IMR-90 (cell line): ENCODE results near the gene CPXM2. TPM values are rescaled to one million over a fixed set of nuclear protein-coding genes. Genes with fewer than 3 reads are reported as not detected.

Experiments
- ATAC-seq: fragments of 200-7000 bp; cut with Tn5 transposase; 2 replicates; pipeline ENCODE4 v1.9.1; 2020; ENCODE audit warnings: low read depth, mild to moderate bottlenecking, moderate library complexity
- BruUV-seq: library from RNA; stranded (reverse); fragments of 400-500 nt; replicated peaks from 2 replicates; lab custom pipeline; 2021; lab: Mats Ljungman, UMichigan
- CTCF ChIA-PET: fragments of 300-600 bp; formaldehyde crosslinking; extraction: SDS; loops from one replicate; lab custom pipeline; 2021; ENCODE audit warnings: antibody characterized with exemption; lab: Yijun Ruan, JAX
- POLR2A ChIA-PET: fragments of 300-600 bp; sonication (Branson Sonifier 250); formaldehyde crosslinking; loops from one replicate; lab custom pipeline; 2022; ENCODE audit warnings: antibody characterized with exemption; ENCODE audit not compliant: unreplicated experiment; lab: Charles Lee
- DNase-seq: peaks from one replicate; pipeline ENCODE4 v3.0.0; 2013
- H2AFZ ChIP-seq: replicated peaks from 2 replicates; pipeline ENCODE3; 2013; ENCODE audit warnings: low read length, mild to moderate bottlenecking; ENCODE audit not compliant: poor library complexity
- H2AK5ac ChIP-seq: 2 replicates; pipeline ENCODE4 v1.6.1; 2013; ENCODE audit warnings: low read depth, low read length, inconsistent platforms
- H2AK9ac ChIP-seq: replicated peaks from 2 replicates; pipeline ENCODE3; 2013; ENCODE audit warnings: mild to moderate bottlenecking, low read depth, low read length, moderate library complexity; ENCODE audit not compliant: poor library complexity
- H2BK120ac ChIP-seq: 2 replicates; pipeline ENCODE4 v1.6.1; 2013; ENCODE audit warnings: low read depth, low read length, inconsistent platforms
- H2BK15ac ChIP-seq: 3 replicates; pipeline ENCODE4 v1.6.1; 2013; ENCODE audit warnings: low read depth, low read length, inconsistent platforms
- H2BK20ac ChIP-seq: 2 replicates; pipeline ENCODE4 v1.6.1; 2013; ENCODE audit warnings: low read depth, mild to moderate bottlenecking, inconsistent platforms, low read length, moderate library complexity
- H2BK5ac ChIP-seq: 2 replicates; pipeline ENCODE4 v1.6.1; 2013; ENCODE audit warnings: mild to moderate bottlenecking, low read depth, low read length, inconsistent platforms; ENCODE audit not compliant: poor library complexity, severe bottlenecking
- H3K14ac ChIP-seq: replicated peaks from 2 replicates; pipeline ENCODE4 v1.6.1; 2013; ENCODE audit warnings: low read depth, low read length, inconsistent platforms
- H3K18ac ChIP-seq: 2 replicates; pipeline ENCODE4 v1.6.1; 2013; ENCODE audit warnings: low read depth, low read length, control low read depth
- H3K23ac ChIP-seq: 2 replicates; pipeline ENCODE4 v1.6.1; 2013; ENCODE audit warnings: low read depth, low read length, inconsistent platforms
- H3K27ac ChIP-seq: 2 replicates; pipeline ENCODE4 v1.5.1; 2013; ENCODE audit warnings: mild to moderate bottlenecking, control low read depth, low read length; ENCODE audit not compliant: insufficient read depth
- H3K27me3 ChIP-seq: 2 replicates; pipeline ENCODE4 v1.6.1; 2013; ENCODE audit warnings: low read length; ENCODE audit not compliant: control insufficient read depth, insufficient read depth
- H3K36me3 ChIP-seq: 2 replicates; pipeline ENCODE4 v1.6.1; 2013; ENCODE audit warnings: low read length, mixed read lengths; ENCODE audit not compliant: control insufficient read depth, insufficient read depth
- H3K4ac ChIP-seq: 2 replicates; pipeline ENCODE4 v1.6.1; 2013; ENCODE audit warnings: low read depth, low read length, inconsistent platforms
- H3K4me1 ChIP-seq: 2 replicates; pipeline ENCODE4 v1.6.1; 2013; ENCODE audit warnings: low read length, mixed read lengths; ENCODE audit not compliant: control insufficient read depth, insufficient read depth
- H3K4me2 ChIP-seq: 2 replicates; pipeline ENCODE4 v1.6.1; 2013; ENCODE audit warnings: low read depth, mild to moderate bottlenecking, control low read depth, low read length, moderate library complexity
- H3K4me3 ChIP-seq: 2 replicates; pipeline ENCODE4 v1.5.1; 2013; ENCODE audit warnings: low read depth, mild to moderate bottlenecking, control low read depth, low read length, moderate library complexity; ENCODE audit not compliant: insufficient read depth
- H3K56ac ChIP-seq: 2 replicates; pipeline ENCODE4 v1.6.1; 2013; ENCODE audit warnings: low read length, inconsistent platforms; ENCODE audit not compliant: insufficient read depth; ENCODE audit errors: extremely low read depth
- H3K79me1 ChIP-seq, 2 experiments: 2 replicates each; pipeline ENCODE4 v1.6.1; 2013; ENCODE audit warnings: low read length in 2 of 2, inconsistent platforms in 1 of 2, low read depth in 1 of 2
- H3K9ac ChIP-seq: 2 replicates; pipeline ENCODE4 v1.6.1; 2013; ENCODE audit warnings: low read depth, low read length, control low read depth
- H3K9me1 ChIP-seq: 2 replicates; pipeline ENCODE4 v1.6.1; 2013; ENCODE audit warnings: low read length, inconsistent platforms; ENCODE audit not compliant: insufficient read depth
- H3K9me3 ChIP-seq: 2 replicates; pipeline ENCODE4 v1.6.1; 2013; ENCODE audit warnings: low read length; ENCODE audit not compliant: control insufficient read depth, insufficient read depth
- H4K20me1 ChIP-seq: 2 replicates; pipeline ENCODE4 v1.6.1; 2013; ENCODE audit warnings: low read length, inconsistent platforms; ENCODE audit not compliant: insufficient read depth
- H4K5ac ChIP-seq: 2 replicates; pipeline ENCODE4 v1.6.1; 2013; ENCODE audit warnings: mild to moderate bottlenecking, low read depth, low read length, control low read depth
- H4K8ac ChIP-seq, 2 experiments: 2 replicates each; pipeline ENCODE4 v1.6.1; 2013; ENCODE audit warnings: low read depth in 2 of 2, low read length in 2 of 2, control low read depth in 1 of 2, inconsistent platforms in 1 of 2
- H4K91ac ChIP-seq: 2 replicates; pipeline ENCODE4 v1.6.1; 2013; ENCODE audit warnings: low read depth, low read length, inconsistent platforms; ENCODE audit not compliant: insufficient read depth
- BHLHE40 ChIP-seq: fragments of 150-350 bp; IDR thresholded peaks from 2 replicates; pipeline ENCODE4 v1.6.1; 2016; ENCODE audit warnings: mild to moderate bottlenecking, low read depth, low read length
- CHD1 ChIP-seq: IDR thresholded peaks from 2 replicates; pipeline ENCODE4 v1.6.1; 2012; ENCODE audit warnings: low read depth, low read length, improper control_type of control experiment
- MAFK ChIP-seq: IDR thresholded peaks from 2 replicates; pipeline ENCODE4 v1.6.1; 2012; ENCODE audit warnings: low read depth, low read length, improper control_type of control experiment
- POLR2A ChIP-seq: IDR thresholded peaks from 2 replicates; pipeline ENCODE4 v1.6.1; 2012; ENCODE audit warnings: mild to moderate bottlenecking, low read depth, low read length
- RAD21 ChIP-seq: IDR thresholded peaks from 2 replicates; pipeline ENCODE4 v1.6.1; 2012; ENCODE audit warnings: low read length, improper control_type of control experiment
- RFX5 ChIP-seq: IDR thresholded peaks from 2 replicates; pipeline ENCODE4 v1.8.0; 2012; ENCODE audit warnings: low read depth, mild to moderate bottlenecking, low read length, moderate library complexity
- WGBS, 2 experiments: methylation state at CpG; one replicate each; pipeline versions ENCODE4 v1.1.5 to v1.1.7; 2013; ENCODE audit warnings: missing lambda C conversion rate in 2 of 2; ENCODE audit not compliant: insufficient read length in 1 of 2; ENCODE audit errors: extremely low coverage in 2 of 2; 5-methylcytosine and 5-hydroxymethylcytosine counted together
- dilution Hi-C: fragments of 300-500 bp; cut with HindIII; formaldehyde crosslinking; loops from one replicate; pipeline ENCODE4 v1.14.3; 2018; ENCODE audit warnings: low sequenced_read_pairs; ENCODE audit not compliant: unreplicated experiment
- in situ Hi-C: fragments of 300-500 bp; cut with MboI; formaldehyde crosslinking; loops from 3 replicates; pipeline ENCODE4 v1.14.3; 2019; ENCODE audit warnings: low sequenced_read_pairs, inconsistent platforms, mixed read lengths
- intact Hi-C: fragments of 100-400 bp; cut with micrococcal nuclease; formaldehyde crosslinking; loops from 2 replicates; pipeline ENCODE4 v1.10.0; 2022
- polyA plus RNA-seq, 3 experiments: library from polyadenylated mRNA; depleted of rRNA; stranded (reverse); fragments of >200 nt; gene quantifications; 2 replicates each; pipeline ENCODE4 v1.2.3, GENCODE V29; 2012; ENCODE audit warnings: low replicate concordance in 1 of 3
- total RNA-seq: library from RNA; depleted of rRNA; stranded (reverse); fragments of >200 nt; gene quantifications from 2 replicates; pipeline ENCODE4 v1.2.3, GENCODE V29; 2012
- TF ChIP-seq, protein P1 (sequence below): fragments of 150-350 bp; IDR thresholded peaks from 2 replicates; pipeline ENCODE4 v1.6.1; 2017; ENCODE audit warnings: mild to moderate bottlenecking, antibody characterized with exemption, low read length, low read depth

CPXM2 gene
- total and polyA plus RNA-seq, 2 of the 4 experiments (the other 2 are of a cell fraction): not detected

DNA sequence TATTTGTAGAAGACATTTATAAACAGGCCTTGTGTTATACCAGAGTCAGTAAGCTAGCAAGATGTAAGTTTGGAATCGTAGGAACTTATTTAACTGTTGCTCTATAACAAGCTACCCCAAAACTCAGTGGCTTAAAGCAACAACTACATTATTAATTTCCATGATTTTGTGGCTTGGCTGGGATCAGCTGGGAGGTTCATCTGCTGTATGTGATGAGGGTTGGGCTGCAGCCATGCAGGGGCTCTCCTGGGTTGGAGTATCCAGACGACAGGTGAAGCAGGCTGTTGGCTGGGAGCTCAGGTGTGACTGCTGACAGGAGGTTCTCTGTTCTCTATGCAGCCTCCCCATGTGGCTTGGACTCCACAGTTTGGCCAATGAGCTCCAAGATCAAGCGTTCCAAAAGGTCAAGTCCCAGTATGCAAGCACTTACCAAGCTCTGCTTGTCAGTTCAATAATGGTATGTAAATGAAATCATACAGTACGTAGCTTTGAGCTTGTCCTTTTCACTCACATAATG lies 173.0 kb downstream of the CPXM2 start:
- H3K27me3 ChIP-seq: no peaks in the 10 kb centered on the region
- H2AFZ ChIP-seq: no peak overlapping the region
- H3K9me3 ChIP-seq: peaks cover 41% of the 10 kb centered on the region
- H3K4ac ChIP-seq: no peak overlapping the region
- no peak overlapping the region for H2BK15ac ChIP-seq
- no peak overlapping the region for H4K8ac ChIP-seq
- no peaks in the 10 kb centered on the region for H3K36me3 ChIP-seq
- ATAC-seq (no peak), DNase-seq (no peak)
- in situ Hi-C loops (no loop called here), intact Hi-C loops (no loop called here), dilution Hi-C loops (no loop called here)
- H4K20me1 ChIP-seq: no peaks in the 10 kb centered on the region
- H2BK5ac ChIP-seq: no peak overlapping the region
- H3K18ac ChIP-seq: no peak overlapping the region
- no peak overlapping the region for H2BK120ac ChIP-seq
- TF ChIP-seq CHD1 (no peak), RFX5 (no peak), BHLHE40 (no peak), RAD21 (no peak), POLR2A (no peak), MAFK (no peak)
- TF ChIP-seq, protein P1, sequence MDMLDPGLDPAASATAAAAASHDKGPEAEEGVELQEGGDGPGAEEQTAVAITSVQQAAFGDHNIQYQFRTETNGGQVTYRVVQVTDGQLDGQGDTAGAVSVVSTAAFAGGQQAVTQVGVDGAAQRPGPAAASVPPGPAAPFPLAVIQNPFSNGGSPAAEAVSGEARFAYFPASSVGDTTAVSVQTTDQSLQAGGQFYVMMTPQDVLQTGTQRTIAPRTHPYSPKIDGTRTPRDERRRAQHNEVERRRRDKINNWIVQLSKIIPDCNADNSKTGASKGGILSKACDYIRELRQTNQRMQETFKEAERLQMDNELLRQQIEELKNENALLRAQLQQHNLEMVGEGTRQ: no peak
- H3K4me2 ChIP-seq: no peak overlapping the region
- H3K4me1 ChIP-seq: no peaks in the 10 kb centered on the region
- no peak overlapping the region for H3K14ac ChIP-seq
- no peak overlapping the region for H4K5ac ChIP-seq
- H3K79me1 ChIP-seq: no peaks in the 10 kb centered on the region
- no peak overlapping the region for H2BK20ac ChIP-seq
- no peaks in the 10 kb centered on the region for H3K9me1 ChIP-seq
- BruUV-seq: no TSS peak
- no peak overlapping the region for H2AK5ac ChIP-seq
- CTCF ChIA-PET: interaction anchor here (0.6 kb wide), 1 partner anchor 280 kb away, joined by 4 read pairs; no protein-coding TSS in a partner anchor
- no peak overlapping the region for H3K27ac ChIP-seq
- POLR2A ChIA-PET: no interaction called here
- H3K9ac ChIP-seq: no peak overlapping the region
- H3K4me3 ChIP-seq: no peak overlapping the region
- no peak overlapping the region for H4K91ac ChIP-seq
- WGBS, 2 experiments: 20% methylated on average over 1 of the region's 4 CpGs; no CpG with 5 or more reads in 1 of the 2 experiments
- no peak overlapping the region for H3K23ac ChIP-seq
- H3K56ac ChIP-seq: no peak overlapping the region
- H2AK9ac ChIP-seq: no peak overlapping the region
